Right ventricle myocardium superior (tissue), 1 donor: Measurements from ENCODE around the gene EXOC4. TPM values are rescaled to one million over a fixed set of nuclear protein-coding genes. Genes with fewer than 3 reads are reported as not detected.

ENCODE experiments used
- ATAC-seq: fragments of 200-7000 bp; cut with Tn5 transposase; one replicate; pipeline ENCODE4 v1.9.1; 2020; ENCODE audit warnings: mild to moderate bottlenecking; ENCODE audit not compliant: poor library complexity
- DNase-seq: peaks from one replicate; pipeline ENCODE4 v3.0.0-alpha.2; 2020
- intact Hi-C: fragments of 100-400 bp; cut with DNase I; formaldehyde crosslinking; loops from one replicate; pipeline ENCODE4 v1.11.2; 2022
- total RNA-seq: library from RNA; stranded (reverse); fragmentation: NEBNext Ultra II Directional; extraction: Animal tissue kit (Norgen Biotek cat#: 25700); gene quantifications from one replicate; pipeline ENCODE4 v1.2.1, GENCODE V29; 2021
- donor health status: DM: no; HTN: yes; CAD: no; lungs with severe emphysema.

Gene EXOC4
- total RNA-seq, 1 donor from 2014 or later, result 32.5 TPM

- ATAC-seq, result no peak
- no peak for DNase-seq
- intact Hi-C loops, result no loop called here
These were observed 251.9 kb downstream of the EXOC4 start for GRCh38 chr7:133504825-133505224.

DNA sequence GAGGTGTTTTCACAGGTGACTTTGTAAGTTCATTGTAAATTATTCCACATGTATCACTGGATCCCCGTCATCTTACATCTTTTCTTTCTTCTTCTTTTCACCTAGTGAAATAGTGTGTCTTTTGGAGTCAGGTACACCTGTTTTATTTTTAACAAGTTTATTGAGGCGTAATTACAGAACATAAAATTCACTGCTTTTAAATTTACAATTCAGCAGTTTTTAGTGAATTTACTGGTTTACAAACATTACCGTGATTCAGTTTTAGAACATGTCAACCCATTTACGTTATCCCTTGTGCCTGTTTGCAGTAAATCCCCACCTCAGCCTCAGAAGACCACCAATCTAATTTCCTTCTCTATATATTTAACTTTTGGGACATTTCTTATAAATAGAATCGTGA, 256.9 kb downstream of the EXOC4 start:
- no peak for DNase-seq
- intact Hi-C loops, result no loop called here
- ATAC-seq, result no peak

GRCh38 chr7:133510326-133511055, 257.6 kb downstream of the EXOC4 start:
- DNase-seq (no peak), ATAC-seq (no peak)
- intact Hi-C loops, result no loop called here

- ATAC-seq, result no peak
- DNase-seq, result no peak
- intact Hi-C loops, result no loop called here
These were observed 258.4 kb downstream of the EXOC4 start for GRCh38 chr7:133511252-133511651.

GRCh38 chr7:133511708-133512107, 258.8 kb downstream of the EXOC4 start:
- ATAC-seq (no peak), DNase-seq (no peak)
- intact Hi-C loops, result no loop called here

- DNase-seq (no peak), ATAC-seq (no peak)
- intact Hi-C loops, result no loop called here
These were observed 259.7 kb downstream of the EXOC4 start for GRCh38 chr7:133512560-133512959.

GRCh38 chr7:133513608-133514007, 260.7 kb downstream of the EXOC4 start:
- ATAC-seq (no peak), DNase-seq (no peak)
- intact Hi-C loops, result no loop called here

- ATAC-seq (no peak), DNase-seq (no peak)
- intact Hi-C loops, result no loop called here
These were observed 261.7 kb downstream of the EXOC4 start for GRCh38 chr7:133514551-133514950.

DNA sequence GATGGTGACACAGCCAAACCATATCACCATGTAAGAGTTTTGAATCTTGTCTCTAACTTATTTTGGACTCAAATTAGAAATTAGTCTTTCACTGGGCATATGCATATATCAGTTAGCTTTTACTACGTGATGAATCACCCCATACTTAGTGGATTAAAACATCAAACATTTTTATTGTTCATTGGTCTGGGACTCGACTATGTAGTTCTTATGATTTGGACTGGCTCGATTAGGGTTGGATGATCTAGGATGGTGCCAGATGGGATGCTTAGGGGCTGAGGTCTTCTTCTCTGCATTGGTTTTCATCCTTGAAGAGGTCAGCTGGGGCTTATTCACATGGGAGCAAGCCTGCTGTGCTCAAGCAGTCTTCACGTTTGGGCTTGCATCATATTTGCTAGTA, 264.9 kb downstream of the EXOC4 start:
- ATAC-seq, result no peak
- intact Hi-C loops, result no loop called here
- no peak for DNase-seq

DNA sequence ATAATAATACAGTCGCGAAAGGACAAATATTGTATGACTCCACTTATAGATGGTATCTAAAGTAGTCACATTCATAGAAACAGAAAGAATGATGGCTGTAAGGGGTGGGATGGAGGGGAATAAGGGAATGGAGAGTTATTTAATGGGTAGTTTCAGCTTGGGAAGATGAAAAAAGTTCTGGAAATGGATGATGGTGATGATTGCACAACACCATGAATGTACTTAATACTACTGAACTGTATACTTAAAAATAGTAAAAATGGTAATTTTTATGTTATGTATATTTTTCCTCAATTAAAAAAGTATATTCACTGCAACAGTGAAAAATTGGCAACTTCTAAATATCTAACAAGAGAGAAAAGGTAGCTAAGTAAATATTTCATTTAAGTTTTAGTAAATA, 265.8 kb downstream of the EXOC4 start:
- DNase-seq (no peak), ATAC-seq (no peak)
- intact Hi-C loops, result no loop called here

DNA sequence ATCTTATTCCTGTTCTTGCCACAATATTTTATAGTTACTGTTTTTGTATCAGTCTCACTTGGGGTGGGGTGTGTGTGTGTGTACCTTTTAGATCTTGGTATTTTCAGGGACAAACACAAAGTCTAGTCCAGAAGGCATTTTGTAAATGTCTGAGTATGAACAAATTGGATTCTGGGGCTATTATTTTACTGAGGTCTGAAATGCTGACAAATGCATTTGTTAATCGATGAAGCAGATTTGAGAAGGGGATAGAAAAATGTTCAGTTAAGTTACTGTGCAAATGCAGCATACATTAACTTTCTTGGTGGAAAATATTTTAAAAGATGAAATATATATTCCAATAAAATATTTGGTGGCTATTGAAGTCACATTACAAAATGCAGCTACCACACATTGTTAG, 267.4 kb downstream of the EXOC4 start:
- intact Hi-C loops, result no loop called here
- no peak for ATAC-seq
- DNase-seq, result no peak

- DNase-seq, result no peak
- no peak for ATAC-seq
- intact Hi-C loops, result no loop called here
These were observed 269.6 kb downstream of the EXOC4 start for GRCh38 chr7:133522501-133522900.

- intact Hi-C loops, result no loop called here
- ATAC-seq (no peak), DNase-seq (no peak)
These were observed 275.9 kb downstream of the EXOC4 start for GRCh38 chr7:133528796-133529195.

DNA sequence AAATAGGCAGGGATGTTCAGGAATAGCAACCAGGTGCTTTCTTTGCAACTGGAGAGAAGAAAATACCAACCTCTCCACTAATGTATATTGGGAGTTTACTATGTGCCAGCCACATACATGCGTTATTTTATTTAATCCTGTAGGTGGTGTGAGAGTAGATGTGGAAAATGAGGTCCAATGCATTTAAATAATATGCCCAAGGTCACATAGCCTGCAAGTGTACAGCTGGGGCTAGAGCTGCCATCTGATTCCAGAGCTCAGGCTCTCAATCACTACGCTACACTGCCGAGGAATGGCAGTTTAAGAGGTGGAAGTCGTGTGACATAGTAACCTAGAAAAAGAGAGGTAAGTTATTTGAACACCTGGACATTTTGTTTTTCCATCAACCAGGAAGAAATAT, 277.0 kb downstream of the EXOC4 start:
- ATAC-seq (peak; percentile 53), DNase-seq (no peak)
- intact Hi-C loops, result no loop called here

DNA sequence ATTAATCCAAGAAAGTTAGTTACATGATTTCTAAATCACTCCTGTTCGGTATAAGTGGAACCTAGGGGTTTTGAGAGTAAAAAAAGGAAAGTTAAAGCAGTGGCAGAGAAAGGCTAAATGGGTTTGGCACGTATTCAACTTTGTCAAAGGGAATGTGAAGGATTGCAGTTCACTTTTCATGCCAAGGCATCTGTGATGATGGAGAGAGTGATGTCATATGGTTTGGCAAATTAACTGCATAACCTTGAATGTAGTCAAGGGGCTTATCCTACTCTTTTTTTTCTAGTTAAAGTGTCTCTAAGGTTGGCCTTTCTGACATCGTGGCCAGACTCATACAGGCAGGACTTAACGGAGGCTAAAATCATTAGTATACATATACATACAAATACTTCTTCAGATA, 277.8 kb downstream of the EXOC4 start:
- intact Hi-C loops, result no loop called here
- ATAC-seq (peak; percentile 67), DNase-seq (no peak)

DNA sequence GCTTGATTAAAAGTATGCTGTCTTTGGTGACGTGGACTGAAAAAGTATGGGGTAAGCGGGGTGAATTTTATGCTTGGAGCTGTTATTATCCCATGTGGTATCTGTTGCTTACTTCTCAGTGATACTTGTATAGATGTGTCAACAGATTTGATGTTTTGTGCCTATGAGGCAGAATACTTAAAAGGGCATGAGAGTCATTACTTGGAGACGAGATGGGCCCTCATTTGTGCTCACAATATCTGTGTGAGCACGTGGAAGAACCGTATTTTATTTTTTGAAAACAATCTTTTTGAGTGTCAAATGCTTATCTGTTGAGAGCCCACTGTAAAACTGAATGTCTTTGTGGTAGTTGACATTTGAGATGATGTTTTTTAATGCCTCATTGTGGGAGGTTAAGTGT, 281.9 kb downstream of the EXOC4 start:
- intact Hi-C loops, result no loop called here
- DNase-seq (no peak), ATAC-seq (no peak)

DNA sequence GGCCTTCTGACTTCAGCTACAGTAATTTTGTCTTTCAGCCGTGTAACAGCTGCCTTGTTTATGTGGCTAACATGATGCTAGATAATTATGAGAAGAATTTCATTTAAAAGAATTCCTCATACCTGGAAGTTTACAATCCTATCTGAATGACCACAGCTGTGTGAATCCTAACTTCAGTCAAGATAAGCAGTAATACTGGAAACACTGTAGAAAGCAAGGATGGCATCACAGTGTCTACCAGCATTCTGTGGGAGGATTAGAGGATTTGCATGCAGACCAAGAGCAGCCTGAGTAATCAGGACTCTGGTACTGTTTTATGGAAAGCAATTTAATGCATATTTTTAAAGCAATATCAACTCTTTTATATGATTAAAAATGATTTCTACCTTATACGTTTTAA, 282.4 kb downstream of the EXOC4 start:
- intact Hi-C loops, result no loop called here
- no peak for DNase-seq
- no peak for ATAC-seq

DNA sequence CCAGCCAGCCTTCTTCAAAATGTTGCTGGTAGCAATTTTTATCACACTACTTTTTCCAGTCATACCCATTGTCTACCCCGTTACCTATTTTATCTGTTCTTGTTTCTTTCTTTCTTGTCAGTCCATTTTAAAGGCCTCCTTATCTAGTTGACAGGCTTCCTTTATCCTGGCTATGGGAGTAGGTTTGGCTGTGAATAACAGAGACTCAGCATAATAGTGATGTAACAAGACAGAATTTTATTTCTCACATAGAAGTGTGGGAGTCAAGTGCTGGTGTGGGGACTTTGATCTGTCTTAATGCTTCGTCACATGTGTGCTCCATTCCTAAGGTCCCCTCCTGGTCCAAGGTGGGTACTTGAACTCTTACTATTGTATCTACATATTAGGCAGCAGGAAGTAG, 283.6 kb downstream of the EXOC4 start:
- DNase-seq (no peak), ATAC-seq (no peak)
- intact Hi-C loops, result no loop called here

DNA sequence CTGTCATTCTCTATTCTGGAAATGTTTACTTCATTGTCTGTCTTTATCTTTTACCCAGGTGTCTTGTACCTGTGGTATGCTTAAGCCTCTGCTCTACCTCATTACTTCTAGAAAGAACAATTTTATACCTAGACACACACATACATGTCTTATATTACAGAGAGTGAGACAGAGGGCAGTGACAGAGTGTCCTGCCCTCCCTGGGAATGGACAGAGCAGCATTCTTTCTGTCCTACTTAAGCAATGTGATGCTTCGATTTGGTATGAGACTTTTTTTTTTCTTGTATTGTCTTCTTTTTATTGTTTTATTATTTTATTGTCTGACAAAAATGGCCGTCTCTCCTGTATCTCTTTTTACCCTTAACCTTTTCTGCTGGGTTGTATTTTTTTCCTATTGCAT, 286.1 kb downstream of the EXOC4 start:
- DNase-seq (no peak), ATAC-seq (no peak)
- intact Hi-C loops, result no loop called here

GRCh38 chr7:133540096-133540860, 287.4 kb downstream of the EXOC4 start:
- DNase-seq, result no peak
- intact Hi-C loops, result no loop called here
- no peak for ATAC-seq
